ENCODE results near the gene MFNG. TPM values are rescaled to one million over a fixed set of nuclear protein-coding genes. Genes with fewer than 3 reads are reported as not detected.

Gene MFNG
- polyA plus RNA-seq, 1 experiment = 0.06 TPM

DNA sequence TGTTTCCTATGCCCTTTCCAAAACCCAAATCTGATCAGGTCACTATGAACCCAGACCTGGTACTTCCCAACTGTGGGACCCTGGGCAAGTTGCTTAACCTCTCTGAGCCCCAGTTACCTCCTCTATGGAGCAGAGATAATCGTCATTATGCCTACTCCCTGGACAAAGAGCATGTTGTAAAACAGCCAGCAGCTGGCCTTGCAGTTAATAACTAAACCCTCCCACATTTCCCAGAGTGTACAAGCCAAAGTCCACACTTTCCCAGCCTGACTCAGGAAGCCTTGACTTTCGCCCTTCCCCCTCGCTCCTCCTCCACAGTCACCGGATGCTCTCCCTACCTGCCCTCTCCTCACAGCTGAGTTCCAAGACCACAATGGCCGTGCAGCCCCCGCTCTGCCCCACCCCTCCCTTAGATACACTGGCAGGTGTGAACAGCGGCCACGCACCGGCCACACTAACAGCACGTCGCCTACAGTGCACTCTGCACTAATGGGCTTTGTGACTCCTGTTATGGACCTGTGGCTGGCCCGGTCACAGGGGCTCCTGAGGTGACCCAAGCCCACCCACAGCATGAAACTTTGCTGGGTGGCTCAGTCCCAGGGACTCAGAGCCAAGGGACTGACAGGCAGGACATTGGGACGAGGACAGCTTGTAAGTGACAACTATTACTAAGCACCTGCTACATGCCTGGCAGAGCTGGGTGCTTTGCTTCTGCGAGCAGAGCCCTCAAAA lies 15.6 kb upstream of the MFNG start:
- no peak for TF ChIP-seq CTCF (IDR thresholded peaks at IDR 0.05; ENCODE audit: low read depth, low read length)
- Histone ChIP-seq H3K27me3 (ENCODE audit: control insufficient read depth, insufficient read depth, low read length) (no peaks in the 10 kb centered on the region), H3K27ac (ENCODE audit: low read depth, low read length) (peak overlapping the region; percentile 49), H3K9me3 (ENCODE audit: control insufficient read depth, insufficient read depth, low read length) (no peaks in the 10 kb centered on the region; the same call in 1 of the 2 replicates), H3K4me3 (ENCODE audit: low read depth, low read length) (no peak overlapping the region)
- ChIA-PET POLR2A (interaction anchor here (0.7 kb wide), 1 partner anchor 48 kb away, joined by 3 read pairs; no protein-coding TSS in a partner anchor), CTCF (no interaction called here)
- DNase-seq (ENCODE audit: low read depth, low spot score) = peak; percentile 59

DNA sequence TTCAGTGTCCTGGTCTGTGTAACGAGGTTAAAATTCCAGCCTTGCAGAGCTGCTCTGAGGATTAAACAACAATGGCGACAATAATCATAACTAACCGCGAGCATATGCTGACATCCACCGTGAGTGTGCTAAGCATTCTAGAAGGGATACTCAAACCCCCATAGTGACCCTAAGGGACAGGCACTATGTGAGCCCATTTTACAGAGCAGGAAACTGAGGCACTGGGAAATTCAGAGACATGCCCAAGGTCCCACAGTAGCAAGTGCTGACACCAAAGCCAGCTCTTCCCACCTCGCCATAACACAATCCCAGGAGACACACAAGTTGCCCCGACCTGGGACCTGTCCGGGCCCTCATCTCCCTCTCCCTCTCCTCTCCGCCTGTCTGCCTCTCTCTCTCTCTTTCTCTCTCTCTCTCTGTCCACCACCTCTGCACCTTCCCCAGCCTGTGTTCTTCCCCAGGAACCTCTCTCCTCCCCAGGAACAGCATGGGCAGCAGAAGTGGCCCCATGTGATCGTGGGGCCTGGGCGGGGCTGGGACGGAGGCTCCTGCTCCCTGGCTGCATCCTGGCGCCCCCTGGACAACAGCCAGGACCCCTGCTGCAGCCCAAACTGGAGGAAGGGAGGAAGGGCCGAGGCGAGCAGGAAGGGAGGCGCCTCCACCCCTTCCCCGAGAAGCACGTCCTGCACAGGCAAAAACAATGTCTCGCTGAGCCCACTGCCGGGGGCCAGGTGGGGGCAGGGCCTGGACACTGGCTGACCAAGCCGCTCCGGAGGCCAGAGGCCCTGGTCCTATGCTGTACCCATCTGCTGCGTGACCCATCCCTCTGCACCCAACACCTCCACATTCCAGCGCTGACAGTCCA lies 14.8 kb upstream of the MFNG start:
- ChIA-PET POLR2A (no interaction called here), CTCF (interaction anchor here (0.8 kb wide), 1 partner anchor 18 kb away, joined by 3 read pairs; no protein-coding TSS in a partner anchor)
- Histone ChIP-seq H3K4me3 (ENCODE audit: low read depth, low read length) (no peak overlapping the region), H3K9me3 (ENCODE audit: control insufficient read depth, insufficient read depth, low read length) (no peaks in the 10 kb centered on the region; the same call in 1 of the 2 replicates), H3K27ac (ENCODE audit: low read depth, low read length) (peak overlapping the region; percentile 49), H3K27me3 (ENCODE audit: control insufficient read depth, insufficient read depth, low read length) (no peaks in the 10 kb centered on the region)
- no peak for TF ChIP-seq CTCF (IDR thresholded peaks at IDR 0.05; ENCODE audit: low read depth, low read length)
- DNase-seq (ENCODE audit: low read depth, low spot score) = no peak

GRCh38 chr22:37499789-37500540 lies 13.8 kb upstream of the MFNG start:
- Histone ChIP-seq H3K4me3 (ENCODE audit: low read depth, low read length) (no peak overlapping the region), H3K9me3 (ENCODE audit: control insufficient read depth, insufficient read depth, low read length) (no peaks in the 10 kb centered on the region; the same call in 1 of the 2 replicates), H3K27ac (ENCODE audit: low read depth, low read length) (no peak overlapping the region), H3K27me3 (ENCODE audit: control insufficient read depth, insufficient read depth, low read length) (no peaks in the 10 kb centered on the region)
- ChIA-PET CTCF (no interaction called here), POLR2A (no interaction called here)
- no peak for DNase-seq (ENCODE audit: low read depth, low spot score)
- TF ChIP-seq CTCF (IDR thresholded peaks at IDR 0.05; ENCODE audit: low read depth, low read length) = no peak

- Histone ChIP-seq H3K4me3 (ENCODE audit: low read depth, low read length) (no peak overlapping the region), H3K27me3 (ENCODE audit: control insufficient read depth, insufficient read depth, low read length) (no peaks in the 10 kb centered on the region), H3K9me3 (ENCODE audit: control insufficient read depth, insufficient read depth, low read length) (no peaks in the 10 kb centered on the region; the same call in 1 of the 2 replicates), H3K27ac (ENCODE audit: low read depth, low read length) (no peak overlapping the region)
- DNase-seq (ENCODE audit: low read depth, low spot score) = no peak
- ChIA-PET CTCF (no interaction called here), POLR2A (no interaction called here)
- no peak for TF ChIP-seq CTCF (IDR thresholded peaks at IDR 0.05; ENCODE audit: low read depth, low read length)
Observed at GRCh38 chr22:37499027-37499707, 13.0 kb upstream of the MFNG start.

Measured in AG04450 (cell line).